Subcutaneous adipose tissue (tissue), 4 donors: ENCODE results near the gene ASIC3. TPM values are rescaled to one million over a fixed set of nuclear protein-coding genes. Genes with fewer than 3 reads are reported as not detected.

Experiments used
- total RNA-seq, 4 donors: library from RNA; depleted of rRNA; stranded (reverse); fragments of >200 nt; gene quantifications; one replicate each; pipeline ENCODE4 v1.1.0, GENCODE V29; 2016
- TF ChIP-seq, protein P1 (sequence below): fragments of 450-650 bp; IDR thresholded peaks from one replicate; pipeline ENCODE4 v1.5.1; 2016; ENCODE audit warnings: low read depth, mild to moderate bottlenecking, control low read depth, antibody characterized with exemption, moderate library complexity

The ASIC3 gene
- total RNA-seq, 4 donors from 2014 or later = 0.34 to 1.1 (median 0.44) TPM; not detected in 1

- TF ChIP-seq, protein P1, sequence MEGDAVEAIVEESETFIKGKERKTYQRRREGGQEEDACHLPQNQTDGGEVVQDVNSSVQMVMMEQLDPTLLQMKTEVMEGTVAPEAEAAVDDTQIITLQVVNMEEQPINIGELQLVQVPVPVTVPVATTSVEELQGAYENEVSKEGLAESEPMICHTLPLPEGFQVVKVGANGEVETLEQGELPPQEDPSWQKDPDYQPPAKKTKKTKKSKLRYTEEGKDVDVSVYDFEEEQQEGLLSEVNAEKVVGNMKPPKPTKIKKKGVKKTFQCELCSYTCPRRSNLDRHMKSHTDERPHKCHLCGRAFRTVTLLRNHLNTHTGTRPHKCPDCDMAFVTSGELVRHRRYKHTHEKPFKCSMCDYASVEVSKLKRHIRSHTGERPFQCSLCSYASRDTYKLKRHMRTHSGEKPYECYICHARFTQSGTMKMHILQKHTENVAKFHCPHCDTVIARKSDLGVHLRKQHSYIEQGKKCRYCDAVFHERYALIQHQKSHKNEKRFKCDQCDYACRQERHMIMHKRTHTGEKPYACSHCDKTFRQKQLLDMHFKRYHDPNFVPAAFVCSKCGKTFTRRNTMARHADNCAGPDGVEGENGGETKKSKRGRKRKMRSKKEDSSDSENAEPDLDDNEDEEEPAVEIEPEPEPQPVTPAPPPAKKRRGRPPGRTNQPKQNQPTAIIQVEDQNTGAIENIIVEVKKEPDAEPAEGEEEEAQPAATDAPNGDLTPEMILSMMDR = no peak
Observed at GRCh38 chr7:151095828-151096475, 47.6 kb downstream of the ASIC3 start.

- TF ChIP-seq, protein P1 = no peak
Observed at GRCh38 chr7:151099486-151100211, 51.3 kb downstream of the ASIC3 start.

DNA sequence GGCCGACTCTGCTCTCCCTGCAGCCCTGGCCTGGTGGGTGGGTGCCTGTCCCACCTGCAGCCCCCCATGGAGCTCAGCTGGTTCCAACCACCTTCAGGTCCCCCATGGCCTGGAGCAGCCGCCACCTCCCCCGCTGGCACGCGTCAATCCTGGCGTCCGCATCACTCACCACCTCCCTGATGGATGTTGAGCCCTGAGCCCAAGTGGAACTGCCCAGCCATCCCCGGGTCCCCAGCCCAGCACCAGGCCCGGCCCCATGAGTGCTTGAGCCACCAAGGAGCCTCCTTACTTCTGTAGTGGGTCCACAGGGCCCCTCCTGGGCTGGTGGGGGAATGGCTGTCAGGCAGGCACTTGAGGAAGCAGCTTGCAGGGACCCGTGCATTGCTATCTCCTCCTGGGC lies 52.6 kb downstream of the ASIC3 start:
- TF ChIP-seq, protein P1 = no peak

DNA sequence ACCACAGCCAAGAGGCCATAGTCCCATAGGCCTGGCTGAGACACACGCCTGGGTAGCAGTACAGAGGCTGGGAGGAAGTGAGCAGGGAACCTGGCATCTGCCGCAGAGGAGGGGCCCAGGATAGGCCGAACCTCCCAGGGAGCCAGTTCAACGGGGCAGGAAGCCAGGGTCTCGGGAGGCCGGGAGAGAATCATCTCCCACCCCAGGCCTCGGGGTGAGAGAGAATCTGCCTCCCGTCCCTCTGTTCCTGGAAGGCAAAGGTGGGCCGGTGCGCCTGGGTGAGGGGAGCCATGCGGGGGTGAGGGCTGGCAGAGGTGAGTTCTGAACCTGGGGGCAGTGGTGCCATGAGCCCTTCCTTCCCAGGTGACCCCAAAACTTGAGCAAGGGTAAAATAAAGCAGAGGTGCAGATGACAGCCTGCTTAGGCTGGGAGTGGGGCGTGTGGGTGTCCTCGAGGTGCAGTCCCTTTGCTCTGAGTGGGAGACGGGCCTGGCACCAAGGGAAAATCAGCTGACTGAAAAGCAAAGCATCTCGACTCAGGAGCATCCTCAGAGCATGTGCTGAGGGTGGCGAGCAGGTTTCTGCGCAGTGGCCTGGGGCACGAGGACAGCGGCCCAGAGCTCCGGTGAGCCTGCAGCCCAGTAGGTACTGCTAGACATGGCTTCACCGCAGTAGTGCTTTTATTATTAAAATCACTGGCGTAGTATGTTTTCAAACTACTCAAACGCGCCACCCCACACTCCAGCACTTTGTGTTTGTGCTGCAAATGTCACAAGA lies 53.5 kb downstream of the ASIC3 start:
- TF ChIP-seq, protein P1 = no peak

Other genes starting within 250 kb of the ASIC3 start
- 10 to 100 TPM; 11.3 to 43.0 (median 26.0) TPM for gene TMEM176B, start 248.2 kb upstream of the ASIC3 start, total RNA-seq
- 10 to 100 TPM in 3 of 4 donors, 1 to 10 TPM in 1; 4.5 to 20.3 (median 17.9) TPM for gene TMEM176A, start 247.8 kb upstream of the ASIC3 start, total RNA-seq
- under 1 TPM in 2 of 4 donors, not detected in 2; 0.33 to 0.68 TPM for gene AOC1, start 196.0 kb upstream of the ASIC3 start, total RNA-seq
- under 1 TPM in 1 of 4 donors, not detected in 3; 0.22 TPM for gene KCNH2, start 70.2 kb upstream of the ASIC3 start, total RNA-seq
- 10 to 100 TPM in 1 of 4 donors, 1 to 10 TPM in 3; 2.5 to 11.3 (median 6.0) TPM for gene NOS3, start 57.5 kb upstream of the ASIC3 start, total RNA-seq
- not detected for gene ATG9B, start 24.0 kb upstream of the ASIC3 start, total RNA-seq
- gene ABCB8, start 20.1 kb upstream of the ASIC3 start, total RNA-seq = 10 to 100 TPM; 13.2 to 45.4 (median 14.9) TPM
- 10 to 100 TPM in 1 of 4 donors, 1 to 10 TPM in 3; 4.1 to 11.0 (median 6.8) TPM for gene CDK5, start 9.4 kb downstream of the ASIC3 start, total RNA-seq
- 10 to 100 TPM; 40.1 to 65.0 (median 44.6) TPM for gene SLC4A2, start 11.1 kb downstream of the ASIC3 start, total RNA-seq
- 10 to 100 TPM; 36.8 to 88.9 (median 44.0) TPM for gene FASTK, start 32.3 kb downstream of the ASIC3 start, total RNA-seq
- 10 to 100 TPM; 18.3 to 37.3 (median 31.5) TPM for gene TMUB1, start 35.0 kb downstream of the ASIC3 start, total RNA-seq
- 10 to 100 TPM; 54.4 to 86.7 (median 62.7) TPM for gene AGAP3, start 37.9 kb downstream of the ASIC3 start, total RNA-seq
- not detected for gene GBX1, start 119.2 kb downstream of the ASIC3 start, total RNA-seq
- not detected for gene ASB10, start 138.7 kb downstream of the ASIC3 start, total RNA-seq
- gene H2BK1, start 162.0 kb downstream of the ASIC3 start, total RNA-seq = not detected
- 10 to 100 TPM; 21.2 to 34.7 (median 29.3) TPM for gene ABCF2, start 178.7 kb downstream of the ASIC3 start, total RNA-seq
- 10 to 100 TPM; 14.2 to 28.3 (median 24.3) TPM for gene CHPF2, start 184.0 kb downstream of the ASIC3 start, total RNA-seq
- gene SMARCD3, start 200.2 kb downstream of the ASIC3 start, total RNA-seq = 10 to 100 TPM; 15.9 to 38.2 (median 21.1) TPM